Stimulated activated CD8-positive, alpha-beta memory T cell treated with anti-CD3 and anti-CD28 coated beads, Interleukin-12 subunit alpha, Interleukin-12 subunit beta, amount 100 ng/mL, for 24 hours (primary cell): ENCODE measurements around the gene SYN1.
"Not testable (repeated sequence)": the region's sequence is repeated elsewhere in the genome, so short reads cannot be mapped to it uniquely, and the experiment has no call there.

Source experiments
- DNase-seq: peaks from one replicate; pipeline ENCODE4 v3.0.0-alpha.2; 2020; ENCODE audit errors: extremely low read depth

Gene SYN1

GRCh38 chrX:47633689-47634590 is 14.3 kb upstream of the SYN1 start:
- DNase-seq = no peak

DNA sequence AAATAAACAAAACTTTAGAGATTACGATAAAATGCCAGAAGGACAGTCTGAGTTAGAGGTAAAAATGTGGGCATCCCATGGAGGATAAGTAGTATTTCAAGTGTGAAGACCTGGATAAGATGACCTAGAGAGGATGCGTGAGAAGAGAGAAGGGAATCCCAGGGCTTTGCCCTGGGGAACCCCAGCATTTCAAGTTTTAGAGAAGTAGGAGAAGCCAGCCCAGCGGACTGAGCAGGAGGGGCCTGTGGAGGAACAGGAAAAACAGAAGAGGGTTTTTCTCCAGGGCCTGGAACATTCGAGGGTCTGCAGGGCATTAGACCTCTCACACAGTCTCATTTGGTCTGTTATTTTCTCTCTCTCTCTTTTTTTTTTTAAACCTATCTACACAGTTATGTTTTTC is 13.0 kb upstream of the SYN1 start:
- no peak for DNase-seq

DNA sequence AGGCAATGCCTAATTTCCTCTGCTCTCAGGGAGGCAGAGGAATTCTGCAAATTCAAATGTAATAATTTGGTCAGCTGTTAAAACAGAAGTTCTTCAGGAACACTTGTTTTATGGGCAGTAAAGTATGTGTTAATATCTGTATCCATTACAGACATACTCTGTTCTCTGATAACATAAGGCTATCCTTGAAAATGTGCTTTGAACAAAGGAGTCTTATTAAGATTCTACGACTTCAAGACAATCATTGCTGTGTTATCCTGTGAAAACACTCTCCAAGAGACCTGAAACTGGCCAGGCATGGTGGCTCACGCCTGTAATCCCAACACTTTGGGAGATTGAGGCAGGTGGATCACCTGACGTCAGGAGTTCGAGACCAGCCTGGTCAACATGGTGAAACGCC is 12.0 kb upstream of the SYN1 start:
- no peak for DNase-seq

GRCh38 chrX:47629419-47630200 is 10.0 kb upstream of the SYN1 start, which contains the start of gene CFP:
CFP (minus strand) TSS chrX:47629930; CDS start chrX:47629844, 86 bp downstream.
- no peak for DNase-seq

- DNase-seq = no peak
These were observed 9.3 kb upstream of the SYN1 start for GRCh38 chrX:47628982-47629381.

DNA sequence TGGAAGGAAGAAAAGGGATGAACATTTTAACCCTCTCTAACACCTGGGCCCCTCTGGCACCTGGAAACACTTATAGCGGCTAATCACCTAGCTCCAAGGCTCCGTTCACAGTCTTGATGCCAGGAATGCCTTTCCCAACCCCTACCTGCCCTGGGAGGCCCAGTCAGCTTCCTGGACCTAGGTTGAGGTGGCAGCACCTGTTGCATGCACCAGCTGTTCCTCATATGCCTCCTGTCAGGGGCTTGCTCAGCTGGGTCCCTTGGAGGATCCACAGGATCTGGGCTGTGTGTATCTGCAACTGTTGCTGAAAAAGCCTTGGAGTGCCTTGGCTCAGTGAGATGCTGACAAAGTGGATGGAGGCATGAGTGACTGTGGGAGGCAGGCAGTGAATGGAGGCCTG is 5.7 kb upstream of the SYN1 start:
- DNase-seq = no peak

DNA sequence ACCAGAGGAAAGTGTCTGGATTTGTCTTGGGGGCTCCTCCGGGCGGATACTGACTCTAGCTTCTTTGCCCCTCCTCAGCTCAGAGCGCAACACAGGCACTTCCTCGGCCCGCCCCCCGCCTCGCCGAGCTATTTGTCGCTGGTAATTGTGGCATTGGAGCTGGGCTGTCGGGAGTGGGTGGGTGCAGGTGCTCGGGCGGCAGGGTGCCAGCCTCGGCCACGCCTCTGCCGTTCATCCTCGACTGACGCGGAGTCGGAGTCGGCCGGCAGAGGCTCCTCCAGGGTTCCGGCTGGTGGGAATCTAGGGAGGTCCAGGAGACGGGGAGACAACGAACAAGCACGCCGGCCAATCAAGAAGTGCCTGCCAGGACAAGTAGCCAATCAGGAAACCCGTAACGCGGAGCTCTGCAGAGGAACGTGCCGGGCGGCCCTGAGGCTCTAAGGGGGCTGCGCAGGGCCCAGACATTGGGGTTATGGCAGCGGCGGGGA is 3.9 kb upstream of the SYN1 start:
- DNase-seq = peak; percentile 14

DNA sequence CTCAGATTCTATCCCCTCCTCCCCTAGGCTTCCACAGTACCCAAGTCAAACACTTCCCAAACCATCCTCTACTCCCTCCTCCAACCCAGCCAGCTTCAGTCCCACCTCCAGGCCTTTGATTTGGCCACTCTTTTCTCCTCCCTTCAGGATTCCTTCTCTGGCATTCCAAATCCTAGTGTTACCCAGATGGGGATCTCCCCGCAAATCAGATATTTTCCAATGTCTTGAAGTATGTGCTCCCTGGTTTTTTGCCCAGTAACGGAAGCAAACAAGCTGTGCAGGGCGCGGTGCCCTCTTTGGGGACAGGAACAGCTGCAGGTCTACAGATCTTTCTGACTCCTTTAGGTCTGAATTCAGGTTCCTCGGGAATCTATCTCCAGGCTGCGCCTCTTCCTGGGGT is 2.2 kb upstream of the SYN1 start:
- no peak for DNase-seq

DNA sequence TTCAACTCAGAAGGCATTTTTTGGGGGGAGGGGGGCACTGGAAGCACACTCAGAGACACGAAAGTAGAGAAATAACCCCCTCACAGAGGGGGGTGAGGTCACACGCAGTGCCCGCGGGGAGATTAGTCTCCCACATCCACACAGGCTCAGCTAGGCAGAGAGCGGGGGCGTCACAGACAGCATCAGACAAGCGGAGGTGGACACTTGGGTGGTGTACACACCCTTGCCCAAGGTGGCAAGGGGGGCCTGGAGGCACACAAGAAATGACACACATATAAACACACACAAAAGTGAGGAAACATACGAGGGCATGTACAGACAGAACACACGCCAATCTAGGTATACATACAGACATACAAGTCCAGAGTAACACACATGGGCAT is 637 bp upstream of the SYN1 start:
- DNase-seq = no peak

DNA sequence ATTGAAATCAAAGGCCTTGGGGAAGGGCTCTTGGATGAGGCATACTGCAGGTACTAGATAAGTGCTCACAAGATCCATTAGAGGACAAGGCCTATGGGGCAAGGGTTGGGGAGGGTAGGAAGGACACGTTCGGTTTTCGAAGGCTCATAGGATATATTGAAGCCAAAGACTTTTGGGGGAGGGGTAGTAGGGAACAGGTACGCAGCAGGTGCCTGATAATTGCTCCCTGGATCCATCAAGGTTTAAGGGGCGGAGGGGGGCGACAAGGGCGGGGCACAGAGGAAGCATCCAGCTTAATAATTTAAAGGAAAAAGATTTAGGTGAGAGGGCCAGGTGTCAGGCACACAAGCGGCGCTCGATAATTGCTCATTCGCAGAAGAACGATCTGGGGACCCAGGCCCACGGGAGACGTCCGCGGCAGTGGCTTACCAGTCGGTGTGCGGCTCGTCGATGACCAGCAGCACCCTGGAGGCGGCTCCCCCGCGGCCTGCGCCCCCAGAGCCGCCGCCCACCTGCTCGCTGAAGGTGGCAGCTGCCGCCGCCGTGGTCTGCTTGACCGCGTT is 653 bp downstream of the SYN1 start:
- DNase-seq = no peak

DNA sequence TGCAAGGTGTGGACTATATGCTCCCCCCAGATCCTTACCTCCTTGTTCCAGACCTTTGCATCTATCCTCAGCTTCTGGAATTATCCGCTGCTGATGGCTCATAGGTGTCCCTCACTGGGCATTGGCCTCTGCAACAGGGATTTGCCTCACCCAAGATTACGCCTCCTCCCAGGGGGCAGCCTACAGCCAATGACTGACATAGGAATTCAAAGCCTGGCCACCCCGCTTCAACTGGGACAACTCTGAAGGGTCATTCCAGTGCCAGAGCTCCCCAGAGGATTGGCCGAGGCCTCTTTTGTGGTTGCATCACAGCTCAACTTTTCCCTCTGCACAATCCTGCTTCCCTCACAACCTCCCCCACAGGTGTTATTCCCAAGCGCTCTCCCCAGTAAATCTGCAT is 5.0 kb downstream of the SYN1 start:
- DNase-seq = no peak

- DNase-seq = no peak
These were observed 6.6 kb downstream of the SYN1 start for GRCh38 chrX:47613082-47613481.

DNA sequence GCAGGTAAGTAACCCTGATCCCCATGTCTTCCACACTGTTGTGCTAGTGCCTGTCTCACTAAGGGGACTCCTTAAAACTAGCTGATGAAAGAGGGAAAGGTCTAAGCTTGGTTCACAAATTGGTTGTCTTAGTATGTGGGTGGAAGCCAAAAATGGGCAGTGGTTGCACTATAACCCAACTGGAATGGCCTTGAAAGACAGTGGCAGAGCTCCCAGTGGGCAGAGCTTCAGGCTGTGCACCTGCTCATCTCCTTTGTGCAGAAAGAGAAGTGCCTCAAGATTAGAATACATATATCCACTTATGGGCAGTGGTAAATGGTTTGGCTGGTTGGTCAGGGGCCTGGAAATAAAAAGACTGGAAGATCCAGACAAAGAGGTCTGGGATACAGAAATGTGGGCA is 7.2 kb downstream of the SYN1 start:
- no peak for DNase-seq

GRCh38 chrX:47611926-47612325 is 7.7 kb downstream of the SYN1 start:
- DNase-seq = no peak

DNA sequence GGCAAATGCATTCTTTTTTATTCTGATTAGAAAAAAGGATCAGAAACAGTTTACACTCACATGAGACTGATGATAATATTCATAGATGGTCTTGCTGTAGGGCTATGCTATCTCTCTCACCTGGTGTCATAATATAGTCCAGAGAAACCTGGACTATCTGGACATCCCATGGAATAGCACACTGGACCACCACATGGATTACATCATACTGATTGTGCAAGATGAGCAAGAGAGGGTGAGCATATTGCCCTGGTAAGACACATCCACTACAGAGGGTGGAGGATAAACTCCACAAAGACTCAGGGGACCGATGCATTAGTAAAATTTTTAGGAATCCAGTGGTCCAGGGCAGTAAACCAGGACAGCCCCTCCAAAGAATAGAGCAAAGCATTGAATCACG is 8.2 kb downstream of the SYN1 start:
- no peak for DNase-seq

DNA sequence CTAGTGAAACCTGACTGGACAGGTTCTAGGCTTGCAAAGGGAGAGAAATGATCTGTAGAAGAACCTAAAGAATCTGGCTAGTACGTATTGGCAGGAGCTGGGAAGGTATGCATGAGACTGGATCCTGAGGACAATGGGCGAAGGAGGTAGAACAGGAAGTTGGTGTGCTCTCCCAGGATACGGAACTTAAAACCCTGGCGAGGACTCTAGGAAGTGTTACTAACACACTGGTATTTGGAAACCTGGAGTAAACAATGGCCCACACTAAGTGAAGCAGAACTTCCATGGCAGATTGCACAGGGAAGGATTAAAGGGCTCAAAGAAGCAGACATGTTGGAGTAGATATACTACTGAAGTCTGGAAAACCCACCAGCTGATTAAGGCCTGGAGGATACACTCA is 9.1 kb downstream of the SYN1 start:
- DNase-seq = no peak

- DNase-seq = no peak
These were observed 11.4 kb downstream of the SYN1 start for GRCh38 chrX:47608130-47608810.

DNA sequence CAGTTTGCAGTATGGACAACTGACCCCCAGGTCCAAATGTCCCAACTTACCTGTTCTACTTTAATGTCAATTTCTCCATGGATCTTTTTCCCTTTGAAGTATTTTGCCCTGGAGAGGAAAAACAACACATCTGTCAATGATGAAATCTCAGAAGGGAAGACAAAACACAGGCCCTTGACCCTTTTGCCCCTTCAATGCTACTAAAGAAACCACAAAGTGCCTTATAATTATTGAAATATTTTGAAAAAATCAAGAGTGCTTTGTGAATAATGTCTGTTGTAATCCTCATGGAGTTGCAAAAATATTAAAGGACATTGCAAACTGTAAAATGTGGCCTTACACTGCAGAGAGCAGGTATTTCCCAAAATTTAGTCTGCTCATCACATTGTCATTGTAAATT is 12.6 kb downstream of the SYN1 start:
- DNase-seq = no peak

GRCh38 chrX:47605024-47605423 is 14.6 kb downstream of the SYN1 start:
- DNase-seq = no peak

GRCh38 chrX:47603125-47603524 is 16.5 kb downstream of the SYN1 start:
- DNase-seq = not testable (repeated sequence)

- DNase-seq = no peak
These were observed 22.4 kb downstream of the SYN1 start for GRCh38 chrX:47597222-47597621.

- no peak for DNase-seq
These were observed 23.4 kb downstream of the SYN1 start for GRCh38 chrX:47596256-47596655.
